Hematopoietic multipotent progenitor cell treated with erythropoietin and hydrocortisone succinate and interleukin-3 and kit ligand, for 15 days (in vitro differentiated cells): ENCODE measurements around the gene NPY1R.

Experiments
- DNase-seq: peaks from one replicate; pipeline ENCODE4 v3.0.0-alpha.2; 2015; ENCODE audit warnings: low spot score

NPY1R gene

GRCh38 chr4:163279713-163280112 is 52.7 kb downstream of the NPY1R start:
- DNase-seq, result no peak

DNA sequence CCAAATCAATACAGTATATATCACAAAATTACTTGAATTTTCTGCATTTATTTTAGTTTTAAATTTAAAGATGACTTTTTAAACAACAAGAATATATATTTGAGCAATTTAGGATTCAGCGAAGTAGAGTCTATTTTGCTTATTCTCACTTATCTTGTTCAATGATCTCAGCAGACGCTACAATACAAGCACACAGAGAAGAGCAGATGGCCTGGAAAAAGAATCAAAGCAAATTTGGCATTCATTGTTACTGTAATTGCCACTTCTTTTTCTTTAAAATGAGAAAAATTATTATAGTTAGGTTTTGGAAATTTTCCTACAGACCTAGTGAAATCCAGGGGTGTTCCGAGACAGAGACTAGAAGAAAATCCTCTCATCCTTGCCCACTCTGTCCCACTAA is 57.5 kb downstream of the NPY1R start:
- no peak for DNase-seq
